HG03025 (cell line): Measurements from ENCODE around the gene CMC2.

ENCODE experiments used
- ATAC-seq: cut with Tn5 transposase; IDR thresholded peaks from one replicate; pipeline ENCODE4 v1.9.1; 2021; ENCODE audit warnings: mild to moderate bottlenecking, moderate library complexity; ENCODE audit not compliant: unreplicated experiment, low FRiP score

CMC2 gene

DNA sequence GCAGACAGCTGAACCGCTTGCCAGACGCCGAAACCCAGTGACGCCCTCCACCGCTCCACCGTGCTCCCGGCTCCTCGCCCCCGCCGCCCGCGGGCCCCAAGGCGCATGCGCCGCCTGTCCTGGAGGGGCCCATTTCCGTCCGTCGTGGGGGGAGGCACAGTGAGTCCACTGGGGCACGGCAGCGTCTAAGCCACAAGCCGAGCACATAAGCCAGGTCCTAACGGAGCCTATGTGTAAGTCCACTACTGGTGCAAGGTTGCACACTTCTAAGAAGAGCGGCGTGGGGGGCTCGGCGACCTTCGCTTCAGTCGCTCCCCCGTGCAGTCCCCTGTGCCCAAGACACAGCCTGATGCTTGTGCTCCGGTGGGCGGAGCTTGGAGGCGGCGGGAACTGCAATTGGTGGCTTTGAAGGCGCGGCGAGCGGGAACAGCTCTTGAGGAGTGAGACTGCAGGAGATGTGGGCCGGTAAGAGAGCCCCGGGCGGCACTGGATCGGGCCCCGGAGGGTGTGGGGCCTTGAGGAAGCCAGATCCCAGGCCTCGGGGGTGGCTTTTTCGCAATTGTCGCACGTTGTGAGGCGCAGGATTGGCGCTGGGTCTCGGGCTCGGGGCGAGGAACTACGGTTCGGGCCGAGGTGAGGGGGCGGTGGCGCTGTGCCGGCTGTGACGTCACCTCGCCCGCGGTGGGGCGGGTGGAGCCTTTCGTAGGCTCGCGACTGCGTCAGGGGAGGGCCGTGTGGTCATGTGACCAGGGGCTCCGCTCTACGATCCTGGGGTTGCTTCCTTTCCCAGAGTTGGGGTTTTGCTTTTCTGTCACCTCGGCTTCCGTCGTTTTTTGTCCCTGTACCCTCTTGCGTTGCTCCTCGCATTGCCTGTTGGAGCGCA is at the start of gene CMC2, which contains the start of gene CENPN:
CMC2 (minus strand) TSS at position 73 of the 883 bp plus-strand sequence. CDS start 9,491 bp downstream, outside the sequence.
CENPN (plus strand) TSS at position 402 of the 883 bp plus-strand sequence. CDS start 4,726 bp downstream, outside the sequence.
- peak; percentile 89 for ATAC-seq

DNA sequence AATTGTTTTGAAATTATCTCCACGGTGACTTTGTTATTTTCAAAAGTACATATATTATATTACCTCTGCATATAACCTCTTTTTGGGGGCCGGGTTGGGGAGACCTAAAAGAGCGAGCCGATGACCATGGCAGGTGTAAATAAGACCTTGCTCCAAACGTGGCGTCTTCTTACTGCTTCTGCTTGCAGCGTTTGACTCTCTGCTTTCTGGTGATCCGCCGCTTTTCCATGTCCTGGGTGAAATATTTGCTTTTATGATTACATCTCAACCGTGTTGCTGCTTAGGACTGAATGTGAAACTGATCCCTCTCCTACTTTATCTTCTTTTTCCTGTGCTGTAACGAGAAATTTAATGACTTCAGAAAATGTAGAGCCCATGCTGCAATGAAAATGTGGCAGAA is 47.1 kb upstream of the CMC2 start:
- no peak for ATAC-seq

GRCh38 chr16:81042821-81043220 is 36.1 kb upstream of the CMC2 start:
- no peak for ATAC-seq

- ATAC-seq: no peak
Measured at GRCh38 chr16:81041696-81042095, 35.0 kb upstream of the CMC2 start.

DNA sequence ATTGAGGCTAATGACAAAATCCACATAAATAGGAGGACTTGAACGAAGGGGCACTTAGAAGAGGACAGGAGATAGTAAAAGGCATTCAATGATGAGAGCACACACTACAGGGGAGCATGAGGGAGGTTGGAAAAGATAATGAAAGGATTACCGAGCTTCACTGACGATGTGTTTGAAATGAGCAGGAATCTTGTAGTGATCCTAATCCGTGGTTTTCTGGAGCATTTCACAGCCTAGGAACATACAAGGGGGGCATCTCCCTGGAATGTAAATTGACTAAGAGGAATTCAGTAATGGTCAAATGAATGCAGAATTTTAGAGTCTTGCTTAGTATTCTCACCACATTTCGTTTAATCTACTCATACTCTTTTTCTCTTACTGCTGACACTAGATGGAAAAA is 34.2 kb upstream of the CMC2 start:
- ATAC-seq: no peak

GRCh38 chr16:81040131-81040530 is 33.4 kb upstream of the CMC2 start:
- no peak for ATAC-seq

GRCh38 chr16:81036751-81037350 is 30.2 kb upstream of the CMC2 start:
- peak; percentile 4 for ATAC-seq

GRCh38 chr16:81035975-81036750 is 29.5 kb upstream of the CMC2 start:
- peak; percentile 51 for ATAC-seq

GRCh38 chr16:81035398-81035974 is 28.8 kb upstream of the CMC2 start, which contains the start of gene ATMIN:
Gene ATMIN (plus strand): TSS chr16:81035842. CDS start chr16:81035871, 29 bp downstream.
- peak; percentile 81 for ATAC-seq

DNA sequence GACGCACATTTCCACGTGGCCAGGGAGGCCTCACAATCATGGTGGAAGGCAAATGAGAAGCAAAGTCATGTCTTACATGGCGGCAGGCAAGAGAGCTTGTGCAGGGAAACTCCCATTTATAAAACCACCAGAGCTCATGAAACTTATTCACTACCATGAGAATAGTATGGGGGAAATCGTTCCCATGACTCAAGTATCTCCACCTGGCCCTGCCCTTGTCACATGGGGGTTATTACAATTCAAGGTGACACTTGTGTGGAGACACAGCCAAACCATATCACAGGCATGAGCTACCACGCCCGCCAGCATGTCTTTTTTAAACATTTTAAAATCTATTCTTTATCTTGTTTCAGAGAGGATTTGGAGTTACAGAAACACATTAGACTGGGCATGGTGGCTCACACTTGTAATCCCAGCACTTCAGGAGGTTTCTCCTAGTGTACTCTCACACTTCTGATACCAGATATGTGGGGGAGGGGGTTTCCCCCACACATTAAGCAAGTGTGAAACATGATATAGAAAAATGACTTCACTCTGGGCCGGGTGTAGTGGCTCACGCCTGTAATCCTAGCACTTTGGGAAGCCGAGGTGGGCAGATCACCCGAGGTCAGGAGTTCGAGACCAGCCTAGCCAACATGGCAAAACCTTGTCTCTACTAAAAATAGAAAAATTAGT is 23.4 kb upstream of the CMC2 start:
- ATAC-seq: no peak

DNA sequence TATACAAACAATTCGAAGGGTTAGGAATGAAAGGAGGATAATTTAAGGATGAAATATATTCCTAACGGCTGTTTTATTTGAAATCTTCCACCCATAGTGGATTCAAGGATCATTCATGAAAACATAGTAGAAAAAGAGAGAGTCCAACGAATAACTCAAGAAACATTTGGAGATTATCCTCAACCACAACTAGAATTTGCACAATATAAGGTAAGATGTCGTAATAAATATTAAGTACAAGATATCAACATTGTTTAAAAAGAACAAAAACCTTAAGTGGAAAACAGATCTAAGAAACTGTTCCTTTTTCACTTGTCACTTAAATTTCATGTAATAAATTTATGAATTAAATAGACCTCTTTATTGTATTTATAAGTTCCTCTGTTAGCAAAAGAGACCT is 19.7 kb upstream of the CMC2 start:
- no peak for ATAC-seq

DNA sequence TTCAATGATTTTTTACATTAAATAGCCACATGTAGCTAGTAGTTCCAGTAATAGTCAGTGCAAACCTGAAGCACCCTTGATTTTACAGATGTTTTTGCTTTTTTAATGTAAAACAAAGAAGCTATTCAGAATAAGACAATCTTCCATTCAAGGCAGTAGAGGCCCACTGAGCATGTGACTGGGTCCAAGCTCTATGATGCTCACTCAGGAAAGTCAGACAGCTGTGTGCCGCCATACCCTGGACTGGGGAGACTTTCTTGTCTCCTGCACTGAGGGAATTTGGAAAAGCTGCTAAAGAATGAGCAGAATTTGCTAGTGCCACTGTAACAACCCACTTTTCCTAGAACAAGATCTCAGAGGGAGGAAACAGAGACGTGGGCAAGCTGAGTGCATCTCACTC is 11.8 kb upstream of the CMC2 start:
- no peak for ATAC-seq

DNA sequence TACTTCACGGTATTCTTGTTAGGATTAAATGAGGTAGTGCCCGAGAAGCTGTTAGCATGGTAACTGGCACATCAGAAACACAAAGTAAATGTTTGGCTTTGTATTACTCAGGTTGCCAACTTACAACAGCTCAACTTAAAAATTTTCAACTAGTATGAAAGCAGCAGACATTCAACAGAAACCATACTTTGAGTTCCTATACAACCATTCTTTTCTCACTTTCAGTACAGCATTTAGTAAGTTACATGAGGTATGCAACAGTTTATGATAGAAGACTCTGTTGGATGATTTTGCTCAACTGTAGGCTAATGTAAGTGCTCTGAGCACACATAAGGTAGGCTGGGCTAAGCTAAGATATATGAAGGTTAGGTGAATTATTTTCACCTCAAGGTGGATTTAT is 8.0 kb upstream of the CMC2 start:
- ATAC-seq: peak; percentile 56

DNA sequence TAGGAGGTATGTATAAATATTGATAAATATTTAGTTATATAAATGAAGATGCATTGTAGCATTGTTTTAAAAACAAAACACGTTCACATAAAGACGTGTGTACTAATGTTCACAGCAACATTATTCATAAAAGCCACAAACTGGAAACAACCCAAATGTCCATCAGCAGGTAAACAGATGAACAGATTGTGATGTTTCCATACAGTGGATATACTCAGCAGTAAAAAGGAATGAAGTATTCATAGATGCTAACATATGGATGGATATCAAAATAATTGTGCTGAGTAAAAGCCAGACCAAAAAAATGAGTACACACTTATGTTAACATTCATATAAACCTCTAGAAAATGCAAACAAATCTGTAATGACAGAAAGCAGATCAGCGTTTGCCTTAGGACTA is 6.3 kb upstream of the CMC2 start:
- no peak for ATAC-seq

- no peak for ATAC-seq
Measured at GRCh38 chr16:81008505-81008789, 1.8 kb upstream of the CMC2 start.

DNA sequence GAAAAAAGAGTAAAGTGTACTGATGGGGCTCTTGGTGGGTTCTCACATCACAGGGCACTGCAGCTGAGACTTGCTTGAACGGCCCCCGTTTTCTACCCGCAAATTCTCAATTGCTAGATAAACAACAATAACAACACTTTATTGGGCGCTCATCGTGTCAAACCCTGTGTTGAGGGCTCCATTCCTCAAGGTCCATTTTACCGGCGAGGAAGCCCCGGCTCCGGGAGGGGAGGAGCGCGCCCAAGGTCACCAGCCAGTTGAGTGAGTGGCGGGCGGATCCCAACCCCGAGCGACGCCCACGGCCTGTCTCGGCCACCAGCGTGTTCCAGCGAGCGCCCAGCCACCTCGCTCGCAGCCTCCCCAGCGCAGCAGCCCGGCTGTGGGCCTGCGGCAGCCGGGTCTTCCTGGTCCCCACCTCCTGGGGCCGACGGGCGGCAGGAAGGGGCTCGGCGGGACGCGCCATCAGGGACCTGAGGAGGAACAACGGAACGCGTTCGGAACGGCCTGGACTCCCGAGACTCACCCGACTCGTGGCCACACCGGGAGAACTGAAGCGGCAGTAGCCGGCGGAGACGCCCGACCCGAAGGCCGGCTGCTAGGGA is 373 bp downstream of the CMC2 start:
- ATAC-seq: peak; percentile 31

DNA sequence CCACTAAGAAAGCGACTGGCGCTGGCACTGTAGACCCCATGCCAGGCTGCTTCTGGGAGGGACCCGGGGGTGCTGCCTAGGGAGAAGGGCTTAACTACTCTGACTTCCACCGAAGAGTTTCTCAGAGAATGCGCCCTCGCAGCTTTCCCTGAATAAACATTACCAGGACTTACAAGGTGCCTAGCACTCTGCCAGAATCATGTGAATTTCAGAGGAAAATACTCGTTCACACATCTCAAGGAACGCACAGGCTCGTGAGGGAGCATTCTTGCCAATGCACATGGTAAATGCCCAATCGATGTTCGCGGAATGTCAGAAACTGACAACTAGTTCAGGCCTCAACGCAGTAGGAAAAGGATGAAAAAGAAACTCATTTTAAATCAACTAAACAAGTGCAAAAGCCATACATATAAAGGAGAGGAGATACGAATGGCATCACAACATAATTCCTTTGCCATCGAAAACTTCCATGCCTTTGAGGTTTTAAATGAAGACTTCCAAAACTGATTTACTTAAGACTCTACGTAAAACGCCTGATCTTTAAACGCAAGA is 999 bp downstream of the CMC2 start:
- no peak for ATAC-seq

- no peak for ATAC-seq
Measured at GRCh38 chr16:81004646-81005353, 1.9 kb downstream of the CMC2 start.
